Adipocyte (in vitro differentiated cells): ENCODE measurements around the gene CNN2.

Experiments
- DNase-seq: peaks from one replicate; pipeline ENCODE4 v3.0.0-alpha.2; 2015; ENCODE audit warnings: low read depth
- H3K27me3 ChIP-seq: replicated peaks from 2 replicates; pipeline ENCODE4 v1.7.0; 2013; ENCODE audit warnings: mild to moderate bottlenecking, low read length, moderate library complexity; ENCODE audit not compliant: control insufficient read depth, insufficient read depth
- H3K36me3 ChIP-seq: 2 replicates; pipeline ENCODE4 v1.7.0; 2013; ENCODE audit warnings: low read length, mild to moderate bottlenecking, moderate library complexity; ENCODE audit not compliant: control insufficient read depth, insufficient read depth, severe bottlenecking
- H3K4me1 ChIP-seq: 2 replicates; pipeline ENCODE4 v1.7.0; 2013; ENCODE audit warnings: mild to moderate bottlenecking, low read length, moderate library complexity; ENCODE audit not compliant: control insufficient read depth, insufficient read depth
- H3K4me3 ChIP-seq: 2 replicates; pipeline ENCODE4 v1.7.0; 2013; ENCODE audit warnings: mild to moderate bottlenecking, low read length, moderate library complexity
- H3K9ac ChIP-seq: 2 replicates; pipeline ENCODE4 v1.7.0; 2013; ENCODE audit warnings: mild to moderate bottlenecking, low read length, moderate library complexity
- H3K9me3 ChIP-seq: 2 replicates; pipeline ENCODE4 v1.7.0; 2013; ENCODE audit warnings: mild to moderate bottlenecking, low read length, moderate library complexity; ENCODE audit not compliant: control insufficient read depth

CNN2 gene

GRCh38 chr19:1025960-1026782 lies at the start of gene CNN2:
Gene CNN2 (plus strand): TSS chr19:1026608. CDS start chr19:1026662, 54 bp downstream.
- Histone ChIP-seq H3K4me3 (peak within 1 kb of the TSS; percentile 99), H3K27me3 (no peaks in the 10 kb centered on the region), H3K9ac (peak within 1 kb of the TSS; percentile 100), H3K4me1 (peaks cover 16% of the 10 kb centered on the region), H3K36me3 (peaks cover 5% of the 10 kb centered on the region), H3K9me3 (no peaks in the 10 kb centered on the region)
- peak; percentile 93 for DNase-seq

DNA sequence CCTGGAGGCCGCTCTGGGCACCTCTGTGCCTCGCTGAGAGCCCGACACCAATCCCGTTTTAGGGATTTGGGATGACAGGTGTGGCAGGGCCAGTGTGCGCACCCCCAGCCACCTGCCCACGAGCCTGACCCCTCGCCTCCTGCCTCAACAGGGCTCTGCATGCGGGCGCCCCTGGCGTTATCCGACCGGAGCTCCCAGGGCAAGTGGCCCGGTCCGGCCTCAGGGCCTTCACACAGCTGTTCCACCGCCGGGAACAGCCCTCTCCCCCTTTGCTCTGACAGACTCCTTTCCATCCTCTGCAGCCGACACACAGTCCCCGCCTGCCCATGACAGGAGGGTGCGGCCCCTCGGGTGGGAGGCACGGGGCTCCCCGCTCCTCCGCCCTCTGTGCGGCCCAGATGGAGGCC lies 49.3 kb upstream of the CNN2 start:
- DNase-seq: no peak
- H3K9ac ChIP-seq: no peak overlapping the region

GRCh38 chr19:979318-979741 lies 47.1 kb upstream of the CNN2 start:
- no peaks in the 10 kb centered on the region for H3K36me3 ChIP-seq
- no peak for DNase-seq
- H3K9me3 ChIP-seq: no peaks in the 10 kb centered on the region
- no peak overlapping the region for H3K4me3 ChIP-seq
- H3K9ac ChIP-seq: no peak overlapping the region
- H3K4me1 ChIP-seq: peaks cover 16% of the 10 kb centered on the region
- no peaks in the 10 kb centered on the region for H3K27me3 ChIP-seq

More for the DNA sequence above, 49.3 kb upstream of the CNN2 start:
- no peak overlapping the region for H3K4me3 ChIP-seq
- no peaks in the 10 kb centered on the region for H3K9me3 ChIP-seq
- H3K36me3 ChIP-seq: peaks cover 3% of the 10 kb centered on the region
- H3K27me3 ChIP-seq: no peaks in the 10 kb centered on the region
- peaks cover 7% of the 10 kb centered on the region for H3K4me1 ChIP-seq

DNA sequence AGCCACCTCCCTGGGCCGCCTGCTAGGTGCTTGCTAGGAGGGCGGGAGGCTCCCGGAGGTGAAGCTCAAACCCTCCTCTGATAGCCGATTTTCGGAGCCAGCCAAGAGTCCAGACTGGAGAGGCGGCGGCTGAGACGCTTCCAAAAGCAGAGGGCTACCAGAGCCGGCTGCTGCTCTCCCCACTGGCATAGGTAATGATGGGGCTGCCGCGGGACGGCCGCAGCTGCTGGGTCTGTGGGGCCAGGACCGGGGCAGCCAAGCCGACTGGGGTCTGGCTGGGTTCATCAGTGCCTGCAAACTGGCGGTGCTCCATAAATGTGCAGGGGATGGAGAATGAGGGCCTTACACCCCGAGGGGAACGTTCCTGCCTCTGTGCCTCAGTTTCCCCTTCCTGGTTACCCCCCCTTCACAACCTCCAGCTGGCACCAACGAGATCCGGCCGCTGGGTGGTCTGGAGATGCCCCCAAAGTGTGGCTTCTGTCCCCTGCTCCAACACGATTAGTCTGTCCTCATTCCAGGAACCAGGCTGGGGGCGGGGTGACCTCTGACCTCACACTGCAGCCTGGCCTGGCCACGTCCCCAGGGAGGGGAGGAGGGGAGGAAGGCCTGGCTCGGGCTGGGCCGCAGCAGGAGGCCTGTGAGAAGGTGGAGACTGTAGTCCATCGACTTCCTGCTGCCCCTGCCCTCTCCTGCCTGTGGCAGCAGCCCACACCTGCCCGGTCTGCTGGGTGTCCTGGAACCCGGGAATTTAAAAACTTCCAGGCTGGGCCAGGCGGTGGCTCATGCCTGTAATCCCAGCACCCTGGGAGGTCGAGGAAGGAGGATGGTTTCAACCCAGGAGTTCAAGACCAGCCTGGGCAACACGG lies 46.0 kb upstream of the CNN2 start:
- no peaks in the 10 kb centered on the region for H3K9me3 ChIP-seq
- H3K4me1 ChIP-seq: peaks cover 21% of the 10 kb centered on the region
- H3K27me3 ChIP-seq: no peaks in the 10 kb centered on the region
- H3K36me3 ChIP-seq: no peaks in the 10 kb centered on the region
- no peak for DNase-seq
- no peak overlapping the region for H3K9ac ChIP-seq
- H3K4me3 ChIP-seq: no peak overlapping the region

DNA sequence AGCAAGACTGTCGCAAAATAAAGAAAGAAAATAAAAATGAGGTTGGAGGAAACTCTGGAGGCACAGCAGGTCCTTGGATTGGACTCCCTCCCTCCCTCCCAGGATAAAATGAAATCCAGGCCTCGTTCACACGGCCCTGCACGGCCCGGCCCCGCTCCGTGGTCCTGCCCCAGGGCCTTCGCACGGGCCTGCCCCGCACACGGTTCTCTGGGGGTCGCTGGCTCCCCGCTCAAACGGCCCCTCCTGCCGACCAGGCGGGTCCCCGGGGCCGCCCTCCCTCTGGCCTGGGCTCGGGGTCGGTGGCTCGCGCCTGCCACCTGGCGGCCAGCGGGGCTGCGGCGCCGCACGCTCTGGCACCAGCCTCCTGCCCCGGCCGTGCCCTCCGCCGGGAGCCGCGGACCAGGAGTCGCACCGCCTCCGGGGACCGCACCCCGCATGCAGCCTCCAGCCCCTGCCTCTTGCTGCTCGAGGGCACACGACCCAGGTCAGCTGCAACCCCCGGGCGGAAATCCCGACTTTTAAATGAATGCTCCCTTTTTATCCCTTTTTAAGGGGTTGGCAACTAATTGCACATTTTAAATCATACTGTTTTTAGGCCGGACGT lies 43.7 kb upstream of the CNN2 start:
- Histone ChIP-seq H3K27me3 (no peaks in the 10 kb centered on the region), H3K36me3 (peaks cover 5% of the 10 kb centered on the region), H3K4me3 (peak overlapping the region; percentile 73), H3K9me3 (no peaks in the 10 kb centered on the region), H3K9ac (peak overlapping the region; percentile 51), H3K4me1 (peaks cover 21% of the 10 kb centered on the region)
- DNase-seq: peak; percentile 84

- peak within 1 kb of the TSS; percentile 97 for H3K4me3 ChIP-seq
- H3K9me3 ChIP-seq: no peaks in the 10 kb centered on the region
- peak within 1 kb of the TSS; percentile 97 for H3K9ac ChIP-seq
- DNase-seq: peak; percentile 98
- no peaks in the 10 kb centered on the region for H3K27me3 ChIP-seq
- H3K36me3 ChIP-seq: peaks cover 12% of the 10 kb centered on the region
- peaks cover 21% of the 10 kb centered on the region for H3K4me1 ChIP-seq
These were observed 42.0 kb upstream of the CNN2 start, which contains the start of gene WDR18 for GRCh38 chr19:984165-984967. Gene WDR18 (plus strand): TSS chr19:984345. CDS start chr19:984354, 9 bp downstream.

GRCh38 chr19:986083-986482 lies 40.3 kb upstream of the CNN2 start:
- Histone ChIP-seq H3K27me3 (no peaks in the 10 kb centered on the region), H3K9ac (no peak overlapping the region), H3K36me3 (peaks cover 18% of the 10 kb centered on the region), H3K4me3 (no peak overlapping the region), H3K4me1 (peaks cover 14% of the 10 kb centered on the region), H3K9me3 (no peaks in the 10 kb centered on the region)
- no peak for DNase-seq

DNA sequence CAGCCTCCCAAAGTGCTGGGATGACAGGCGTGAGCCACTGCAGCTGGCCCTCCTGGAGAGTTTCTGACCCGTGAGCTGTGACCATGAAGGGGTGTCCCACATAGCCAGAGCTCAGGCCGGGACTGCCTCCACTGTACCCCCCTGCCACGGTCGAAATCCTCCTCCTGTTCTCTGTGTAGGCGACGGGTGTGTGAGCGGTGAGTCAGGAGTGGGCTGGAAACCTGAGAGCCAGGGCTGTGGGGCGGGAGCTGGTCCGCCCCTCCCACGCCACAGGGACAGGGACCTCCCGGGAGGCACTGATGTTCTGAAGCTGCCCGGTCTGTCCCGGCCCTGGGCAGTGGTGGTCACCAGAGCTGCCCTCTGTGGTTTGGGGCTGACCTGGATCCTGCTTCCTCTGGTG lies 38.3 kb upstream of the CNN2 start:
- no peak overlapping the region for H3K9ac ChIP-seq
- H3K27me3 ChIP-seq: no peaks in the 10 kb centered on the region
- no peak for DNase-seq
- no peak overlapping the region for H3K4me3 ChIP-seq
- H3K4me1 ChIP-seq: peaks cover 12% of the 10 kb centered on the region
- peaks cover 18% of the 10 kb centered on the region for H3K36me3 ChIP-seq
- H3K9me3 ChIP-seq: no peaks in the 10 kb centered on the region

GRCh38 chr19:988510-988909 lies 37.9 kb upstream of the CNN2 start:
- no peaks in the 10 kb centered on the region for H3K9me3 ChIP-seq
- H3K27me3 ChIP-seq: no peaks in the 10 kb centered on the region
- H3K9ac ChIP-seq: no peak overlapping the region
- peaks cover 10% of the 10 kb centered on the region for H3K4me1 ChIP-seq
- H3K36me3 ChIP-seq: peaks cover 18% of the 10 kb centered on the region
- no peak for DNase-seq
- no peak overlapping the region for H3K4me3 ChIP-seq

- H3K4me1 ChIP-seq: peaks cover 5% of the 10 kb centered on the region
- no peak for DNase-seq
- no peak overlapping the region for H3K9ac ChIP-seq
- H3K36me3 ChIP-seq: peaks cover 18% of the 10 kb centered on the region
- no peak overlapping the region for H3K4me3 ChIP-seq
- H3K9me3 ChIP-seq: no peaks in the 10 kb centered on the region
- H3K27me3 ChIP-seq: no peaks in the 10 kb centered on the region
These were observed 36.9 kb upstream of the CNN2 start for GRCh38 chr19:989381-990081.
